Measurements from ENCODE around the gene COX5A.
"Not testable (repeated sequence)": the region's sequence is repeated elsewhere in the genome, so short reads cannot be mapped to it uniquely, and the experiment has no call there.

The COX5A gene

GRCh38 chr15:74955017-74955416, 17.1 kb upstream of the COX5A start:
- no peak for DNase-seq

DNA sequence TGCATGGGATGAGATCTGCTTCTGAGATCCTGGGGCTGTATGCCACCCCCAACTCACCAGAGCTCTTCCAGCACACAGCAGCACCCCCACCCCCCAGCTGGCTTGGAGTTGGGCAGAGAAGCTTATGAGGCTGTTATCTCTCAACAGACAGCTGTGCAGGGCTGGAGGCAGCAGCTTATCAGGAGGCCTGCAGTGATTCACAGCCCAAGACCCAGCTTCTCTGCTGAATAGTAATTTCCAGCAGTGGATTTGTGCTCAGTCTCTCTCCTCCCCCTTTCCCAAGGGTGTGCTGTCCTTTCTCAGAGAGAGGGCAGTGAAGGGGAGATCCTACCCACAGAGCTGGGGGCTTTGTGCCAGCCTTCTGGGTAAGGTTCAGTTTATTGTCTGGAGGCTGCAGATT, 16.6 kb upstream of the COX5A start:
- DNase-seq, result no peak

- DNase-seq, result no peak
These were observed 13.1 kb upstream of the COX5A start for GRCh38 chr15:74951006-74951405.

GRCh38 chr15:74950078-74950908, 12.4 kb upstream of the COX5A start:
- no peak for DNase-seq

GRCh38 chr15:74937272-74937589, 642 bp downstream of the COX5A start:
- no peak for DNase-seq

GRCh38 chr15:74935193-74935592, 2.7 kb downstream of the COX5A start:
- not testable (repeated sequence) for DNase-seq

- DNase-seq, result no peak
These were observed 4.3 kb downstream of the COX5A start for GRCh38 chr15:74933573-74933972.

GRCh38 chr15:74928771-74929198, 9.1 kb downstream of the COX5A start:
- no peak for DNase-seq

GRCh38 chr15:74924525-74924924, 13.3 kb downstream of the COX5A start:
- DNase-seq, result no peak

DNA sequence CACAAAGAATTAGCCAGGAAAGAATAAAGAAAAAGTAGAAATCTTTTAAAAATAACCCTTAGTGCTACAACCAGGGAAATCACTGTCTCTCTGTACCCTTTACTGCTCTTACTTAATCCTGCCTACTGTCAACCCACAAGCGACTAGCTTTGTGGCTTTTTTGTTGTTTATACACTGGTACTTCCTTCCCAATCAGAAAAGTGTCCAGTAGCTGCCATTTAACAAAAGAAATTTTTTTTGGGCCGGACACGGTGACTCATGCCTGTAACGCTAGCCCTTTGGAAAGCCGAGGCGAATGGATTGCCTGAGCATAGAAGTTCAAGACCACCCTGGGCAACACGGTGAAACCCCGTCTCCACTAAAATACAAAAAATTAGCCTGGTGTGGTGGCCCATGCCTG, 17.4 kb downstream of the COX5A start:
- no peak for DNase-seq

GRCh38 chr15:74917676-74918075, 20.2 kb downstream of the COX5A start:
- no peak for DNase-seq

DNA sequence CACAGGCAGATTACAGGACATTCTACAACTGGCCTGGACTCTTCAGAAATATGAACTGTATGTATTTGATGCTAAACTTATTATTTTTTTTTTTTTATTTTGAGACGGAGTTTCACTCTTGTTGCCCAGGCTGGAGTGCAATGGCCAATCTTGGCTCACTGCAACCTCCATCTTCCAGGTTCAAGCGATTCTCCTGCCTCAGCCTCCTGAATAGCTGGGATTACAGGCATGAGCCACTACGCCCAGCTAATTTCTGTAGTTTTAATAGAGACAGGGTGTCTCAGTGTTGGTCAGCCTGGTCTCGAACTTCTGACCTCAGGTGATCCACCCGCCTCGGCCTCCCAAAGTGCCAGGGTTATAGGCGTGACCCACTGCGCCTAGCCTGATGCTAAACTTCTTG, 24.1 kb downstream of the COX5A start:
- DNase-seq, result not testable (repeated sequence)

DNA sequence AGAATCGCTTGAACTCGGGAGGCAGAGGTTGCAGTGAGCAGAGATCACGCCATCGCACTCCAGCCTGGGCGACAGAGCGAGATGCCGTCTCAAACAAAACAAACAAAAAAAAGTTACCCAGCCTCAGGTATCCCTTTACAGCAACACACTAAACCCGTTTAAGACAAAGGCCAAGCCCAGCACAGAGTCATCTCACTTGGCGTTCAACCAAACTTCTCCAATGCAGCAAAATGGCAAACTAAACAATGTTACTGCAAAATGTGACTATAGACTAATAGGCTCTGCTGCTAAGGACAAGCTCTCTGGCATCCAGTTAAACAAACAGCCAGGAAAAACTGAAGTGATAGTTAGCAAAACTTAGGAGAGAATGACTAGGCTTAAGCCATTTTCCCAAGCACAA, 24.8 kb downstream of the COX5A start:
- no peak for DNase-seq

DNA sequence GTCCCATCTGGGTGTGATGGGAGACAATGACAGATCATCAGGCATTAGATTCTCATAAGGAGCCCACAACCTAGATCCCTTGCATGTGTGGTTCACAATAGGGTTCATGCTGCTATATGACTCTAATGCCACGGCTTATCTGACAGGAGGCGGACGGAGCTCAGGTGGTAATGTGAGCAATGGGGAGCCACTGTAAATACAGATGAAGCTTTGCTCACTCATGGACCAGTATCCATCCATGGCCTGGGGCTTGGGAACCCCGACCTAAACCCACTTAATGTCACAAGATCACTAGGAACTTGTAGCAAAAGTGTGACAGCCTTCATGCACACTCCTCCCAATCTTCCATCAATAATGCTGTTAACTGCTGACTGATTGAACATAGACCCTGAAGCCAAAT, 29.2 kb downstream of the COX5A start:
- DNase-seq, result no peak

DNA sequence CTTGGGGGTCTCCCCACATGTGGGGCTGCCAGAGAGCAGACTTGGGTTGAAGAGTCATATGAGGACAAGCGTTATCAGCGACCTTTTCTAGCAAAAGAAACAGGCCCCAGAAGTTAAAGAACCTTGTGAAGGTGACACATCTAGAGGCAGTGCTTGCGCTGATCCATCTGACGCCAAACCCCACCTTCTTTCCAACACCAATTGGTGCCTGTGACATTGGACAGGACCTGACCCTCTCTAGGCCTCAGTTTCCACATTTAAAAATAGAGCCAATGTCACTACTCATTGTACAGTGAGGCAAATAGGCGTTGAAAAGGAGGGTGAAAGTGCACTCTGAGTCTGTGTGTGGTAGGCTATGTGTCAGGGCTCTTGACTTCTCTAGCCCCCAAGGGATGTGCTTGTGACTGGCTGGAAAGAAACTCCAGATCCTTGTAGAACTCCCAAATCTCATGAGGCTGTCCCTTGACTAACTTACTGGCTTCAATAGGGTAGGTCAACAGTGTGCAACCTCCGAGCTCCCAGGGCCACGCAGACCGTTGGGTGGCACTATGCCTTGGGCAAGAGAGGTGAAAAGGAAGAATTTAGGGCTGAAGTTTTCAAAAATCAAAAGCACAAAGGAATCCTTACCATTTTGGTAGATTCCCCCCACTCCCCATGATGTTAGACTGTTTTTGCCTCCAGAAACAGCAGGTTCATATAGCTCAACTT, 30.6 kb downstream of the COX5A start:
- no peak for DNase-seq

DNA sequence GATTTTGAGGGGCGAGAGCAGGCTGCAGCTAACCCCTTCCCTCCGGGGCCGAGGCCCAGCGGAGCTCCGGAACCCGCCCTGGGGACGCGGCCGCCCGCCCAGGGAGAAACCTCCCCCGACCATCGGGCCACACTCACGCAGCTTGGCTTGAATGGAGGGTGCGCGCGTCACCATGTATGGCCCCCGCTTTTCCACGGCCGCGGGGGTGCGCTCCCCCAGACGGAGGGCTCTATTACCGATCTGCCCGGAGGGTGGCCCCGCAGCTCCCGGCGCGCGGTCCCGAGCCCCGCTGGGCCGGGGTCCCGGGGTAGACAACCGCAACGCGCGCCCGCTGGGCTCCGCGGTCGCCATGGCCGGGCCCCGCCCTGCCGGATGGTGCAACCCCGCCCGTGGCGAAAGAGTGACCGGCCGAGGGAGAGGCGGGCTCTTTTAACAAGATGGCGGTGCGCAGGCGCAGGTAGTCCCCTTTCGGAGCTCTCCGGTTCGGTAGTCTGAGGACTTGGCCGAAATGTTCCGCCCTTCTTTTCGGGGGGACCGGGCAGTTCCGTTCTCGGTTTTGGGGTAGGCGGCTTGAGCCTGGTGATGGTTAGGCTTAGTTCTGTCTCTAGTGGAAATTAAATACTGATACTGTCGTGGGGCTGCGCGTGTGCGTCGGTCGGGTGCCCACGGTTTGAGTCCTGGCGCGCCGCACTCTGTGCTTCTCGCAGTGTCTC, 31.3 kb downstream of the COX5A start, which contains the start of gene FAM219B:
Gene FAM219B, minus strand, starts transcription at position 402 of the 713 bp plus-strand sequence. Its CDS starts 51 bp downstream, at position 351.
- peak; percentile 81 for DNase-seq

DNA sequence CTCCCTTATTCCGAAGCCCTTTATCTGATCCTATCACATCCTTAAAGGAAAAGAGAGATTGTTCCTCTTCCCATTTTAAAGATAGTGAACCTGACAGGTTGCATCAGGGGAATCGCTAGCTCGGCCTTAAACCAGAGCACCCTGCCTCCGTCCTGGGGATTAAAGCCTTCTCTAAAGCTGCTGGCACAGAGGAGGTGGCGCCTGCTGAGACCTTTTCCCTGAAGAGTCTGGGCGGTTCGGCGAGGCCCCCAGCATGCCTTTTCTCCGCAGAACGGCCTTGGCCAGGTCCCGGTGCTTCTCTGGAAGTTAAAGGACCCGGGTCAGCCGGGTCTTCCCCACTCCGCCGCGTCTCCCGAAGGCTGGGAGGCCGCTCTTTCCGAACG, 31.8 kb downstream of the COX5A start:
- DNase-seq, result no peak

DNA sequence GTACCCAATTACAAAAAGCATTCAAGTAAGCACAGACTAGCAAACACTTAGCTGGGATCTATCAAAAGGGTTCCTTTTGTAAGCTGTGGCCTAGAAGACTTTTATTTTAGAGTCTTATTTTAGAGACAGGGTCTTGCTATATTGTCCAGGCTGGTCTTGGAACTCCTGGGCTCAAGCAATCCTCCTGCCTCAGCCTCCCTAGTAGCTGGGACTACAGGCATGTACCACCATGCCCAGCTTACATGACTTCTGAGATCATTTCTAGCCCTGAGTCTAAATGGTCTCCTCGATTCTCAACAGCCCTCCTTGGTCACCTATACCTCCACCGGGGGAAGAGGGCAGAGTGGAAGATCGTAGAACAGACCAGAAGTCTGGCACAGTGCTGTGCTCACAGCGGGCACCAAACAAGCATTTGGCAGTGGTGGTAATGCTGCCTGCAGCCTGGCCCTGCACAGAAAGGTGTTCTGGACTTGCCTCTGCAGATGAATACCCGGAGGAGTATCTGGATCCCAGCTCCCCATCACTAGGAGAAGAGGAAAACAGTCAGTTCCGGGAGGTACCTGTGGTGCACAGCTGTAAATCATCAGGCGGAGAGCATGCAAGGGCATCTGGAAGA, 33.6 kb downstream of the COX5A start:
- no peak for DNase-seq

DNA sequence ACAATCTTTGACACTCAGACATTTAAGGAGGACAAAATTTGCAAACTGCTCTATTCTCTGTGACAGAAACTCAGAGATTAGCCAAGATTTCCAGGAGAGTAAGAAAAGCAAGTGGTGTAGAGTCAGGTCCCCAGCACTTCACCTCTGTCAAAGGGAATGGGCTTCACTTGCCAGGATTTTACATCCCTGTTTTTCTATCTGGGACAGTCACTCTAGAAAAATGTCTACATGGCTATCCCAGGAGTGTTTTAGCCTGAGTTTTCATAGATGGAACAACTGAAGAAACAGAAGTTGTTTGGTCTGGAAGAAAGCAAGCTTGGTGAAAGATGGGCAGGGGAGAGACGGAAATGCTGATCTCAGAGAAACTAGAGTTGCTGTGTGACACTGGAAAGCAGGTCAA, 34.2 kb downstream of the COX5A start:
- DNase-seq, result no peak

GRCh38 chr15:74902295-74903075, 35.4 kb downstream of the COX5A start:
- DNase-seq, result no peak

- DNase-seq, result peak; percentile 65
These were observed 36.2 kb downstream of the COX5A start for GRCh38 chr15:74901612-74902063.

- DNase-seq, result no peak
These were observed 40.6 kb downstream of the COX5A start for GRCh38 chr15:74897300-74897701.

All from 8988T (cell line).